NCI-H2196 treated with DMSO at 0.1 percent for 48 hours (cell line): Measurements from ENCODE around the gene SLC23A2.
"Not testable (repeated sequence)": the region's sequence is repeated elsewhere in the genome, so short reads cannot be mapped to it uniquely, and the experiment has no call there.

Experiments
- DNase-seq: peaks from one replicate; lab custom pipeline; 2025; ENCODE audit not compliant: unreplicated experiment; lab: John Stamatoyannopoulos, UW

The SLC23A2 gene

GRCh38 chr20:4883051-4883450, 118.3 kb downstream of the SLC23A2 start:
- no peak for DNase-seq

- no peak for DNase-seq
Observed at GRCh38 chr20:4881006-4881730, 120.1 kb downstream of the SLC23A2 start.

GRCh38 chr20:4880051-4880450, 121.3 kb downstream of the SLC23A2 start:
- DNase-seq = no peak

- not testable (repeated sequence) for DNase-seq
Observed at GRCh38 chr20:4878099-4878498, 123.2 kb downstream of the SLC23A2 start.

DNA sequence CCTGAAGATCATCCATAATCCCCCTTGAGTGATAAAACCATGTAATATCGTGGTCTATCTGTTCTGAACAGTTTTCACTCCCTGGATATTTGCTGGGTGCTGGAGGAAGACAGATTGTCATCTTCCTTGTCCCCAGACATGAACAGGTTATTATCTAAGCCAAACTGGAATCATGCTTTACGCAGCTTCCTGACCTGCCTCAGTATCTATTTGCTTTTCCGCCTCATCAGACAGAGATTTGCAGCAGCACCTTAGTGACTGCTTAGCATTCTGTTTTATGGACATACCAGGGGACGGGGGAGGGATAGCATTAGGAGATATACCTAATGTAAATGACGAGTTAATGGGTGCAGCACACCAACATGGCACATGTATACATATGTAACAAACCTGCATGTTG, 124.6 kb downstream of the SLC23A2 start:
- DNase-seq = no peak

GRCh38 chr20:4876301-4876700, 125.0 kb downstream of the SLC23A2 start:
- DNase-seq = no peak

DNA sequence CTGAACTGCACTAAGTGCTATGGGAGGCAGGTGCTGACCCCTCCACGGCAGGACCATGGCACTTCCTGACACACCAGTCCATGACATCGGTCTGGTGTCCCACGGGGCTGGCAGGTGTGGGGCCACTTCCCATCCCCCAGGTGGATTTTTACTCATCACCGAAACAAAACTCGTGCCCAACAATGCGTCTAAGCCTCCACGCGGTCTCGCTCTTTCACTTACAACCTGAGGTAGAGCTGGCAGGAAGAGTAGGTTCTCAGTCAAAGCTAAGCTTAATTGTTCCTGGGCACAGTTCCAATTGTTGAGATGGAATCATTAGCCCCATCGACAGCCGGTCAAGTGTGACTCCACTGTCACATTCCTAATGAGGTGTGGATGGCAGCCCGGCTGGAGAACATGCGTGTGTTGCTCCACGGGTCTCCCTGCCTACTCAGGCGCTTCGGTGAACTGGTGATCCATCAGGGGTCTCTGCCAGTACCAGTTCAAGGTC, 125.7 kb downstream of the SLC23A2 start:
- DNase-seq = peak; percentile 59

- no peak for DNase-seq
Observed at GRCh38 chr20:4873396-4873795, 127.9 kb downstream of the SLC23A2 start.

DNA sequence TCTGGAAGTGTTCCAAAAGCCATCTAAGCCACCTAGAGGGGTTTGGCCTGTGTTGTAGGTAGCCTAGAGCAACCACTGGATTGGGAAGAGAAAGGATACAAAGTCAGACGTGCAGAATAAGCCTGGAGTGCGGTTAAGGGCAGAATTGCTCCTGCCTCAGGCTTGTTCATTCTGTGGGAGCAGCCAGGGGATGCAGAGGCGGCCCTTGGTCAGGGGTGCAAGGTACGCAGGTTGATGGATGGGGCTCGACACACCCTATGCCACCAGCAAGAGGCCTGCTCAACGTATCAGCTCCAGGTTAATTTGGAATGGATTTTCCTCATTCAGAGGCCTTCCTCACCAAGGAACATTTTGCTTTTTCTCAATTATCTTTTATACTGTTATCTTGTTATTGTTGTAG, 129.8 kb downstream of the SLC23A2 start:
- no peak for DNase-seq

DNA sequence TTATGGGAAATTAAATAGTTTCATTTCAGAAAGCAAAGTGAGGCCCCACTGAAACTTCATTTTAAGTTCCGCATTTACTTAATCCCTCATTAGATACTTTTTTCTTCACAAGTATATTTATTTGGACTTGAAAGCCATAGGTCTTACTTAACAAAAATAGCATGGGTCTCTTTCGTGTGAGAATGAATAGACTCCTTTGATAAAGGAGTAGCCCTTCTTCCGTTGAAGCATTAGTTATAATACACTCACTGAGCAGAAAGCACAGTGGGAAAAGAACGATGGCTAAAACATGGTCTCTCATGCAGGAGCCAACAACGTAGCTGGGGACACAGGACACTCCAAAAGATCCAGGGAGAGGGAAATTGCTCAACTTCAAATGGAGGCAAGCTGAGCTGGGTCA, 130.4 kb downstream of the SLC23A2 start:
- DNase-seq = no peak

DNA sequence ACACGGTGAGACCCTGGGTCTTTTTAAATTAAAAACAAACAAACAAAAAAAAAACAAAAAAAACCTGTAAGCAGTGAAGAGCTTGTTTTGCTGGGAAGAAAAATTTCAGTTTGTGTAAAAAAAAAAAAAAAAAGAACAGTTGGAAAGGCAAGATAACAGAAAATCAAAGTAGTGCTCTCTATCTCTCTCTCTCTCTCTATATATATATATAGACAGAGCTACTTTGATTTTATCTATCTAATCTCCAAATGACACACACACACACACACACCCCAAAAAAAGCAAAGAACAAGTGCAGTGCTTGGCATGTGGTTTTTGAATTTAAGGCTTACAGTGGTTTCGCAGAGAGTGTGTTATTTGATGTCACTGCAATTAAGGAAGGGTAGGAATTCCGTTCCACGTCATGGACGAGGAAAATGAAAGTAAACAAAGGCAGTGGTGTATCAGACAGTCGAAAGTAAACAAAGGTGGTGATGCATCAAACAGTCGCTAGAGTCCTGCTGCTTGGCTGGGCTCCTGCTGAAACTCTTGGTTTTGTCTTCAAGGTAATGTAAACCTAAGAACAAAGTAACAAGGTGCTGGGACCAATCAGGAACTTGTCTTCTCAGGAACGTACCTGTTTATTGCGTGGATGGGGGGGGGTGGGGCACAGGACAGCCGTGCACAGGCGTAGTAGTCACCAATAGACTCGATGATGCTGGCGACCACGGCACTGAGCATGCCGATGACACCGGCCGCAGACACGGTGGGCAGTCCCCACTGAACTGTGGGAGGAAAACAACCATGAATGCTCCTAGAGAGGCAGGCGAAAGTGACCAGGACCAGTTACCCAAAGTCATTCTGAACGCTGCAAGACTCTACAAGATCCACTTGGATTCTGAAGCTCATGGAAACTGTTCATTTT, 131.8 kb downstream of the SLC23A2 start:
- DNase-seq = peak; percentile 54

DNA sequence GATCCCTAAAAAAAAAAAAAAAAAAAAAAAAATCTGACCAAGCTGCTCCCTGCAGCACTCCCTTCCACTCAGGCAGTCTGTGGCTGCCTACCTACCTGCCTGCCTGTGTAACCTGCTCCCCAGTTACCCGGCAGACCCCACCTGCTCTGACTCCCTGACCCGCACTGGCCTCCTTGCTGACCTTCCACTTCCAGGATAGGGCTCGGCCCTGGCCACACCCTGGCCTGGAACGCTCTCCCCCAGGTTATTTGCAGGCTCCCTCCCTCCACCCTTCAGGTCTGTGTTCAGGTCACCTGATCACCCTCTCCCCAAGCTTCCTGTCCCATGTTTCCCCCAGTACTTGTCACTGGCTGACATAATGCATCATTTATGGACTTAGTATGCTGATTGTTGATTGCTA, 134.3 kb downstream of the SLC23A2 start:
- DNase-seq = no peak

DNA sequence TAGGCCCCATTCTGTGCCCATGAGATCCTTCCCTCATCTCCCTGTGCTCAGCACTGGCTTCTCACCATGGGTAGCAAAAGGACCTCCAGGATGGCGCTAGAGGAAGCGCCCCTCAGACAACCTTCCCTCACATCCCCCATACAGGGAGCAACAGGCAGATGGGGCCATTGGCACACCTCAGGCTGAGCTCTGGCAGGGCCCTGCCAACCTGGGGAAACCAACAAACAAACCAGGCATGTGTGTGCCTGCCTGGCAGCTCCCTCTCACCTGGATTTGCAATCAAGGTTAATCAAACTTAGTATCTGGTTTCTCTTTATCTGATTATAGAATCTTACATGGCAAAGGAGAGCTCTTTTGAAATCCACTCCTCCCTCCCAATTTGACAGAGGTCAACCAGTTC, 134.9 kb downstream of the SLC23A2 start:
- DNase-seq = peak; percentile 26

DNA sequence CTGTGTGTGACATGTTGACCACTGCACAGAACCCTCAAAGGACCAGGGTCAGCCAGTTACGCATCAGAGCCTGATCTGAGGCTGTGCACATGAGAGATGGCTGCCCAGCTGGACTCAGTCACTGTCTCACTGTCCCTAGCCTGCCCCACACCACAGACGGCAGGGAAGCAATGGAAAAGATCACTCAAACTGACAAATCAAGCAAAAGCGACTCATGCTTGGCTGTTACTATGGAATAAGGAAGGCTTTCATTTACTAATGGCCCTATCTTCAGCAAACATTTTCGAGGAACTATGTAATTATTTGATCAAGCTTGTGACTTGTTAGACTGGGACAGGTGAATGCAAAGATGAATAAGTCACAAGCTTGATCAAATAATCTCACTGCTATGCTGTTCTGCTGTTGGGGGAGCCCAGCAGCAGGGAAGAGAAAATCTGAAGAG, 137.0 kb downstream of the SLC23A2 start:
- no peak for DNase-seq

GRCh38 chr20:4862661-4863060, 138.6 kb downstream of the SLC23A2 start:
- no peak for DNase-seq

DNA sequence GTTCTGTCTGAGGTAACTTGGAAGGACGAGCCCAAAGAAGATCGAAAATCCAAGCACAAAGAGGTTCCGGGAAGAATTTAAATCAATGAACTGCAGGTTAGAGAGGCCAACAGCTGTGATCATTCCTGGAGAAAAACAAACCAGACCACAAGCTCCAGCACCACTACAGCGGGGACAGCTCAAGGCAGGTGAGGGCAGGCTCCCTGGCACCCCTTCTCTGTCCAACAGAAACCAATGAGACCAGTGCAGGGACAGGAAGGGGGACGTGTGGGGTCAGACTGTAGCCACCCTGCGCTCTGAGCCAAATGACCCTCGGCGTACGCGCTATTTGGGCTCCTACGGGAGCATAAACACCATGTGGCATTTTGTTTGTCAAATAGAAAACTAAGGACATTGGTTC, 139.3 kb downstream of the SLC23A2 start:
- no peak for DNase-seq

- DNase-seq = no peak
Observed at GRCh38 chr20:4858000-4858399, 143.3 kb downstream of the SLC23A2 start.

- no peak for DNase-seq
Observed at GRCh38 chr20:4856022-4856755, 145.1 kb downstream of the SLC23A2 start.

- no peak for DNase-seq
Observed at GRCh38 chr20:4855555-4855954, 145.8 kb downstream of the SLC23A2 start.

- no peak for DNase-seq
Observed at GRCh38 chr20:4855097-4855496, 146.2 kb downstream of the SLC23A2 start.

GRCh38 chr20:4854561-4854901, 146.8 kb downstream of the SLC23A2 start:
- DNase-seq = no peak
